DOHH2 (cell line): ENCODE results near the gene MPRIP.

Experiments used
- CTCF ChIP-seq: fragments of 200-600 bp; sonication (generic); IDR thresholded peaks from one replicate; pipeline ENCODE4 v1.5.1; 2014; ENCODE audit warnings: antibody characterized with exemption, mild to moderate bottlenecking, low read depth, low read length; ENCODE audit not compliant: poor library complexity, severe bottlenecking
- EZH2phosphoT487 ChIP-seq: fragments of 200-600 bp; sonication (generic); IDR thresholded peaks from 2 replicates; pipeline ENCODE4 v1.6.1; 2017; ENCODE audit warnings: borderline replicate concordance, mild to moderate bottlenecking, antibody characterized with exemption, low read length, moderate library complexity, mixed read lengths

GRCh38 chr17:17227608-17228520 lies 185.6 kb downstream of the MPRIP start:
- TF ChIP-seq CTCF (no peak), EZH2phosphoT487 (no peak)
